Pons (tissue), 1 donor: ENCODE measurements around the gene TUT4.

Source experiments
- DNase-seq: peaks from one replicate; pipeline ENCODE4 v3.0.0-alpha.2; 2016; ENCODE audit warnings: low spot score

TUT4 gene

DNA sequence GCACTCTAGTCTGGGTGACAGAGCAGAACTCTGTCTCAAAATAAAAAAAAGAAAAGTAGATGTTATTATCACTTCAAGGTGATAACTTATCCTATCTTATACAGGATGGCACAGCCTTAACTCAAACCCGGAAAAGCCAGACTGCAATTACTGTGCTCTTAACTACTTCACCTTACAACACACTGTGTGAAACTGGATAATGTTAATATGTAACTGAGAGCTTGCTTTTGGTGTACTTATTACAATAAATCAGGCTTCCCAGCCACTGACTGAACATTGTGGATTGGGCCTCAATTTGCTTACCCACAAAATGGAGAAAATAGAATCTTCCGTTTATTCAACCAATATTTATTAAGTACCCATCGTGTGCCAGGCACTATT is 150.0 kb downstream of the TUT4 start:
- DNase-seq, result no peak

DNA sequence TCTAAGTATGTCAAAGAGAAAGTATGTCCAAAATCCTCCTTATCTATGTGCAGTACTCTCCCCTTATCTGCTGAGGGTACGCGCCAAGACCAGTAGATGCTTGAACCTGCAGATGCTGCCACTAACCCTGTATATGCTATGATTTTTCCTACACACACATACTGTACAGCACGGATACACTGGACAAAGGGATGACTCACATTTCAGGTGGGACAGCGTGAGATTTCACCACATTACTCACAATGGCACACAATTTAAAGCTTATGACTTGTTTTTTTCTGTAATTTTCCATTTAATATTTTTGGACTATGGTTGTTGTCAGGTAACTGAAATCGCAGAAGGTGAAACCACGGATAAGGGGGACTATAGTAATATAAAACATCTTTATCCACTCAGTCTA is 152.8 kb downstream of the TUT4 start:
- no peak for DNase-seq

DNA sequence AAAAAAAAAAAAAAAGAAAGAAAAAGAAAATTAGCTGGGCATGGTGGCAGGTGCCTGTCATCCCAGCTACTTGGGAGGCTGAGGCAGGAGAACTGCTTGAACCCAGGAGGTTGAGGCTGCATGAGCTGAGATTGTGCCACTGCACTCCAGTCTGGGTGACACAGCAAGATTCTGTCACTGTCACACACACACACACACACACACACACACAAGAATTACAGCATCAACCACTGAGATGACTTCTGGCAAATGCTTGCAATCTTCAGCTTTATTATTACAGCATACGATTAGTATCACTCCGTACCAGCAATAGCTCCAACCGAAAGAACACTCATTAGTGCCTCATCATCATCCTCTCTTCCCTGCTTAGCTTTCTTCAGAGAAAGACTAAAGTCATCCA is 153.3 kb downstream of the TUT4 start:
- DNase-seq, result no peak

DNA sequence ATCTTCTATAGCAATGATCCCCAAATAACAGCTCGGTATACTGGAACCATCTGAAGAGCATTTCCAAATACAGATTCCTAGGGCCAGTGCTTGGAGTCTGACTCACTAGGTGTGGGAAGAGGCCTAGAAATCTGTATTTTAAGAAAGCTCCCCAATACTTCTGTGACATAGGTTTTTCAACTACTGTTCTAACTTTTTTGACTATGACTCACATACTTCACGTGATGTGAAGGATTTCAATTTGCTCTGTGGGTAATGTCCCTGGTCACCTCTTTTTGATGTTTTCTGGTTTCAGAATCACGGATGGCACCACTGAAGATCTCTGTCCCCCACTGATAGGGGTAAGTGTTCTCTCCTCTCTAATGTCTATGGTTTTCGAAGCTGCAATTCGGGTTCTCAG is 159.7 kb downstream of the TUT4 start:
- no peak for DNase-seq

DNA sequence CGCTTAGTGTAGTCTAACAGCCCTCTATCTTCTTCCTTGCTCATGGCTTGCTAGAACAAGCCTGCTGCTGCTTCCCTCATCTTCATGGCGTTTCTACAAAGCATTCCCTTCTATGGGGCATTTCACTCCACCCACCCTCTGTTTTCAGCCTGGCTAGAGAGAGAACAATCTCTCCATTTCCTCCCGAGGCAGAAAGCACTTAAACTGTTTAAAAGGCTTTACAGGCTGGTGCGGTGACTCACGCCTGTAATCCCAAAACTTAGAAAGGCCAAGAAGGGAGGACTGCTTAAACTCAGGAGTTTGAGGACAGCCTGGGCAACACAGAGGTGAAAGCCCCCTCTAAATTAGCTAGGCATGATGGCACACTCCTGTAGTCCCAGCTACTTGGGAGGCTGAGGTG is 166.4 kb downstream of the TUT4 start:
- DNase-seq, result no peak

DNA sequence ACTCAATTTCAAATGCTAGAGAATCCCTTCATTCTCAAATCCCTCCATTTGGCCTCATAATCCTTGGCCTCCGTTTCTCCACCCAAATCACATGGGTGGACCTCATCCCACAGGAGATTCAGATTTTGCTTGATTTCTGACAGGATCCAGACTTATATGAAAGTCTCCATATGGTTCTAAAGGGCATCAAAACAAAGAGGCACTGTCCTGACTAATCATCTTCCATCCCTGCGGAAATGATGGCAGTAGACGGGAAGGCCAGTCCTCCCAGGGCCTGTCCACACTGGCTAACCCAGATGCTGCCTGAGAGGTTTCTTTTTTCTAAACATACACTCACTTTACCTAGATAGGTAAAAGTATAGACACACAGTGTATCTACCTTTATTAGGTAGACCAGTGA is 167.5 kb downstream of the TUT4 start:
- no peak for DNase-seq
